ENCODE results near the gene BSN.

- TF ChIP-seq CTCF (IDR thresholded peaks at IDR 0.05) (no peak), POLR2A (IDR thresholded peaks at IDR 0.05) (no peak), POLR2AphosphoS5 (IDR thresholded peaks at IDR 0.05) (no peak), EP300 (IDR thresholded peaks at IDR 0.05) (no peak)
These were observed 70.8 kb downstream of the BSN start for GRCh38 chr3:49625071-49625470.

Data from suprapubic skin (tissue), 4 donors.